Endothelial cell (in vitro differentiated cells): ENCODE data around the gene WTIP. TPM values are rescaled to one million over a fixed set of nuclear protein-coding genes. Genes with fewer than 3 reads are reported as not detected.

Experiments
- DNase-seq: peaks from one replicate; pipeline ENCODE4 v3.0.0; 2021; ENCODE audit warnings: low spot score
- H3K27ac Mint-ChIP-seq: one replicate; pipeline ENCODE4 v1.8.0; 2021; ENCODE audit warnings: mixed read lengths, inconsistent platforms; ENCODE audit not compliant: unreplicated experiment
- H3K27me3 Mint-ChIP-seq: one replicate; pipeline ENCODE4 v1.8.0; 2021; ENCODE audit warnings: mild to moderate bottlenecking, moderate library complexity, mixed read lengths, inconsistent platforms; ENCODE audit not compliant: unreplicated experiment
- H3K36me3 Mint-ChIP-seq: one replicate; pipeline ENCODE4 v1.8.0; 2021; ENCODE audit warnings: mild to moderate bottlenecking, low read depth, mixed read lengths, inconsistent platforms; ENCODE audit not compliant: unreplicated experiment
- H3K4me1 Mint-ChIP-seq: one replicate; pipeline ENCODE4 v1.8.0; 2021; ENCODE audit warnings: mild to moderate bottlenecking, mixed read lengths, inconsistent platforms; ENCODE audit not compliant: unreplicated experiment
- H3K4me3 Mint-ChIP-seq: one replicate; pipeline ENCODE4 v1.8.0; 2021; ENCODE audit warnings: mild to moderate bottlenecking, mixed read lengths, inconsistent platforms; ENCODE audit not compliant: unreplicated experiment
- H3K9me3 Mint-ChIP-seq: one replicate; pipeline ENCODE4 v1.8.0; 2021; ENCODE audit warnings: mixed read lengths, inconsistent platforms; ENCODE audit not compliant: unreplicated experiment
- total RNA-seq: library from RNA; stranded (reverse); fragmentation: NEBNext Ultra II Directional; extraction: Animal tissue kit (Norgen Biotek cat#: 25700); gene quantifications from one replicate; pipeline ENCODE4 v1.2.1, GENCODE V29; 2021; ENCODE audit not compliant: unreplicated experiment
- TF ChIP-seq, protein P1 (sequence below): fragments of 200-600 bp; sonication (generic); IDR thresholded peaks from one replicate; pipeline ENCODE4 v1.5.0; 2021; ENCODE audit warnings: antibody characterized with exemption; ENCODE audit not compliant: unreplicated experiment

Gene WTIP
- total RNA-seq, 1 donor from 2014 or later = 17.6 TPM

DNA sequence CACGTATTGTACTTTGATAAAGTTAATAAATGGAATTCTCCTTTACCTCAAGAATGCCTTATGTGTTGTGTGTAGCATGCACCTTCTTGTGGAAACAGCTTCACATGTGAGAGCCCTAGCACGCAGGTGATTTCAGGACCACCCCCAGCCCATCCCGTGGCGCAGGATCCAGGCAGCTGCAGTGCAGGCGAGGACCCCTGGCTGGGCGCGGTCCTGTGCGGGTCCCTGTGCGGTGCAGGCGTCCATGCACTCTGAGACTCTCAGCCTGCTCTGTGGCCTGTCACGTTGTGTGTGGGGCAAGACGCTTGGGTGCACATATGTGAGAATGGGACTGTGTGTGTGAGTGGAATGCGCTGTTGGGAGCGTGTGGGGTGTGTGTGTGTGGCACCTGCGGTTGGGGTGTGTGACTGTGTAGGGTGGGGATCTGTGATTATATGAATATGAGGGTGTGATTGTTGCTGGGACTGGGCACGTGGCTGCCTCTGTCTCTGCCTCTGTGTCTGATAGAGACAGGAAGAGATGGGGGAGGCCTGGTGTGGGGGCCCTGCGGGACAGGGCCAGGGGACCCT, 30.8 kb downstream of the WTIP start:
- Mint-ChIP-seq H3K4me3 (no peak overlapping the region), H3K36me3 (peaks cover 13% of the 10 kb centered on the region), H3K27ac (peak overlapping the region; percentile 52), H3K9me3 (peaks cover 15% of the 10 kb centered on the region), H3K27me3 (peaks cover 5% of the 10 kb centered on the region), H3K4me1 (no peaks in the 10 kb centered on the region)
- TF ChIP-seq, protein P1, sequence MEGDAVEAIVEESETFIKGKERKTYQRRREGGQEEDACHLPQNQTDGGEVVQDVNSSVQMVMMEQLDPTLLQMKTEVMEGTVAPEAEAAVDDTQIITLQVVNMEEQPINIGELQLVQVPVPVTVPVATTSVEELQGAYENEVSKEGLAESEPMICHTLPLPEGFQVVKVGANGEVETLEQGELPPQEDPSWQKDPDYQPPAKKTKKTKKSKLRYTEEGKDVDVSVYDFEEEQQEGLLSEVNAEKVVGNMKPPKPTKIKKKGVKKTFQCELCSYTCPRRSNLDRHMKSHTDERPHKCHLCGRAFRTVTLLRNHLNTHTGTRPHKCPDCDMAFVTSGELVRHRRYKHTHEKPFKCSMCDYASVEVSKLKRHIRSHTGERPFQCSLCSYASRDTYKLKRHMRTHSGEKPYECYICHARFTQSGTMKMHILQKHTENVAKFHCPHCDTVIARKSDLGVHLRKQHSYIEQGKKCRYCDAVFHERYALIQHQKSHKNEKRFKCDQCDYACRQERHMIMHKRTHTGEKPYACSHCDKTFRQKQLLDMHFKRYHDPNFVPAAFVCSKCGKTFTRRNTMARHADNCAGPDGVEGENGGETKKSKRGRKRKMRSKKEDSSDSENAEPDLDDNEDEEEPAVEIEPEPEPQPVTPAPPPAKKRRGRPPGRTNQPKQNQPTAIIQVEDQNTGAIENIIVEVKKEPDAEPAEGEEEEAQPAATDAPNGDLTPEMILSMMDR = no peak
- no peak for DNase-seq

DNA sequence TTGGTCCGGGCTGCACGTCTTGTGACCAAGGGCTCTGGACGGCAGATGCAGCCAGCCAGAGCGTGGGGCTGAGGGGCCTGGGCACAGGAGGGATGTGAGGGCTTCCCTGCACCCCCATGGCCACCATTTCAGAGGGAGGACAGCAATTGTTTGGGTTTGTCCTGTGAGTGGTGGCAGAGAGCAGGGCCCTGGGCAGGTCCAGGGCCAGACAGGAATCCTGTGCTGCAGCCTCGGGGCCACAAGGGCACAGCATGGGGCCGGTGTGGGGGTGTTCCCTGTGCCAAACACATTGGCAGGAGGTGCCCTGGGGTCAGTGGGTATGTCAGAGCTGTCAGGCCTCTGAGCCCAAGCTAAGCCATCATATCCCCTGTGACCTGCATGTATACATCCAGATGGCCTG, 32.2 kb downstream of the WTIP start:
- no peaks in the 10 kb centered on the region for H3K4me1 Mint-ChIP-seq
- no peak overlapping the region for H3K4me3 Mint-ChIP-seq
- H3K9me3 Mint-ChIP-seq = peaks cover 15% of the 10 kb centered on the region
- DNase-seq = no peak
- TF ChIP-seq, protein P1 = no peak
- no peak overlapping the region for H3K27ac Mint-ChIP-seq
- H3K36me3 Mint-ChIP-seq = peaks cover 13% of the 10 kb centered on the region
- H3K27me3 Mint-ChIP-seq = peaks cover 3% of the 10 kb centered on the region

DNA sequence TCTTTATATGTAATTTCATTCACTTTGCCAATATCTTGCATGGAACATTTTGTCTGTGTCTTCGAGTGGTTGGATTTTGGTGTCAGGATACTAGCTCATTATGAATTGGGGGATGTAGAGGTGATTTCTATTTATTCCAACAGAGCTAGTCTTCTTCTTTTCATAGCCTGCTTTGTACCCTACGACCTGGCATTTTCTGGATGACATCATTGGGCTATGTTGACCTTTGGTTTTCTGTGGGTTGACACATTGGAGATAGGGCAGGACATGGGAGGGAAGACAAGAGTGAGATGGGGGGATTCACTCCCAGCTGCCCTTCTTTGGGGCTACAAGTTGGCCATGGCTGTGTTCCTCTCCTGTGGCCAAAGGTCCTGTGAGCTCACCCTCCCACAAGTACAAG, 38.0 kb downstream of the WTIP start:
- TF ChIP-seq, protein P1 = no peak
- no peak for DNase-seq
- Mint-ChIP-seq H3K27ac (no peak overlapping the region), H3K4me3 (no peak overlapping the region), H3K27me3 (peaks cover 2% of the 10 kb centered on the region), H3K36me3 (no peaks in the 10 kb centered on the region), H3K4me1 (no peaks in the 10 kb centered on the region), H3K9me3 (peaks cover 5% of the 10 kb centered on the region)

DNA sequence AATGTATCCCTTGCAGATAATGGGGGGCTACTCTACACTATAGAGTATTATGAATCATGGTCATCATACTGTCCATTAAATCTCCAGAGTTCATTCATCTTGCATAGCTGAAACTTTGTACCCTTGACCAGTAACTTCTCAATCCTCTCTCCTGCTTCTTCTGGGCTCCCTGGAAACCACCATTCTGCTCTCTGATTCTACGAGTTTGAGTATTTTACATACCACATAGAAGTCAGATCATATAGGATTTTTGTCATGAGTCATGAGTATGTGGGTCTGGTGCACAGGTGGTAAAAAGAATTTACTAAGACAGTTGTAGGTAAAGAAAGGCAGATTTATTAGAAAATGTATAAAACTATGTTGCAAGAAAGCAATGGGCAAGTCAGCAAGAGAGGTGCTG, 41.9 kb downstream of the WTIP start:
- no peaks in the 10 kb centered on the region for H3K4me1 Mint-ChIP-seq
- peaks cover 5% of the 10 kb centered on the region for H3K9me3 Mint-ChIP-seq
- DNase-seq = no peak
- TF ChIP-seq, protein P1 = no peak
- no peak overlapping the region for H3K27ac Mint-ChIP-seq
- peaks cover 2% of the 10 kb centered on the region for H3K27me3 Mint-ChIP-seq
- no peaks in the 10 kb centered on the region for H3K36me3 Mint-ChIP-seq
- H3K4me3 Mint-ChIP-seq = no peak overlapping the region

DNA sequence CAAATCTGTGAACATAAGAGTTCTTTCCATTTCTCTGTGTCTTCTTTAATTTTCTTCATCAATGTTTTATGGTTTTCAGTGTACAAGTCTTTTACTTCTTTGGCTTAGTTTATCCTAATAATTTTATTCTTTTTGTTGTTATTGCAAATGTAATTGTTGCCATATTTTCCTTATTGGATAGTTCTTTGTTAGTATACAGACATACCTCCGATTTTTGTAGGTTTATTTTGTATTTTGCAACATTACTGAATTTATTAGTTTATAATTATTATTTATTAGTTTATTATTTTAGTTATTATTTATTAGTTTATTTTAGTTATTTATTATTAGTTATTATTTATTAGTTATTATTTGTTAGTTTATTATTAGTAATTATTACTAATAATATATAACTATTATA, 43.4 kb downstream of the WTIP start:
- DNase-seq = no peak
- no peaks in the 10 kb centered on the region for H3K36me3 Mint-ChIP-seq
- TF ChIP-seq, protein P1 = no peak
- peaks cover 4% of the 10 kb centered on the region for H3K9me3 Mint-ChIP-seq
- H3K27me3 Mint-ChIP-seq = peaks cover 2% of the 10 kb centered on the region
- H3K4me1 Mint-ChIP-seq = no peaks in the 10 kb centered on the region
- no peak overlapping the region for H3K4me3 Mint-ChIP-seq
- H3K27ac Mint-ChIP-seq = no peak overlapping the region
